Astrocyte (in vitro differentiated cells and primary cell): ENCODE measurements around the gene RAD51B. TPM values are rescaled to one million over a fixed set of nuclear protein-coding genes. Genes with fewer than 3 reads are reported as not detected.

Experiments used
- DNase-seq: peaks from one replicate; pipeline ENCODE4 v3.0.0-alpha.2; 2010; ENCODE audit warnings: low read depth
- FAIRE-seq: peaks from 2 replicates; lab custom pipeline; 2011; peaks lifted over from hg19 to GRCh38; lab: Jason Lieb, UNC
- H2AFZ ChIP-seq: 2 replicates; pipeline ENCODE4 v1.6.0; 2012; ENCODE audit warnings: low read depth, low read length, inconsistent platforms
- H3K27ac ChIP-seq: 2 replicates; pipeline ENCODE4 v1.5.1; 2011; ENCODE audit warnings: low read depth, low read length, inconsistent platforms
- H3K27me3 ChIP-seq: 2 replicates; pipeline ENCODE4 v1.6.0; 2011; ENCODE audit warnings: low read length, inconsistent platforms; ENCODE audit not compliant: insufficient read depth
- H3K36me3 ChIP-seq: 2 replicates; pipeline ENCODE4 v1.5.1; 2011; ENCODE audit warnings: low read length, inconsistent platforms; ENCODE audit not compliant: insufficient read depth
- H3K4me1 ChIP-seq: 2 replicates; pipeline ENCODE4 v1.5.1; 2011; ENCODE audit warnings: low read length, inconsistent platforms; ENCODE audit not compliant: insufficient read depth
- H3K4me2 ChIP-seq: 2 replicates; pipeline ENCODE4 v1.6.0; 2012; ENCODE audit warnings: low read length, inconsistent platforms
- H3K4me3 ChIP-seq: 2 replicates; pipeline ENCODE4 v1.5.1; 2011; ENCODE audit warnings: low read depth, mild to moderate bottlenecking, low read length, inconsistent platforms; ENCODE audit not compliant: insufficient read depth
- H3K79me2 ChIP-seq: 2 replicates; pipeline ENCODE4 v1.6.0; 2012; ENCODE audit warnings: mild to moderate bottlenecking, low read length, inconsistent platforms; ENCODE audit not compliant: insufficient read depth
- H3K9ac ChIP-seq: 2 replicates; pipeline ENCODE4 v1.6.0; 2012; ENCODE audit warnings: mild to moderate bottlenecking, low read length, inconsistent platforms
- H3K9me3 ChIP-seq: 2 replicates; pipeline ENCODE4 v1.5.1; 2012; ENCODE audit warnings: low read depth, mild to moderate bottlenecking, low read length, inconsistent platforms; ENCODE audit not compliant: insufficient read depth
- H4K20me1 ChIP-seq: 2 replicates; pipeline ENCODE4 v1.6.0; 2012; ENCODE audit warnings: low read length, inconsistent platforms; ENCODE audit not compliant: insufficient read depth
- H3K27ac Mint-ChIP-seq: one replicate; pipeline ENCODE4 v1.8.0; 2021; ENCODE audit warnings: mild to moderate bottlenecking, mixed read lengths; ENCODE audit not compliant: unreplicated experiment
- H3K27me3 Mint-ChIP-seq: one replicate; pipeline ENCODE4 v1.8.0; 2021; ENCODE audit warnings: low read depth, mixed read lengths; ENCODE audit not compliant: unreplicated experiment
- H3K36me3 Mint-ChIP-seq: one replicate; pipeline ENCODE4 v1.8.0; 2021; ENCODE audit warnings: low read depth, mixed read lengths; ENCODE audit not compliant: unreplicated experiment
- H3K4me1 Mint-ChIP-seq: one replicate; pipeline ENCODE4 v1.8.0; 2021; ENCODE audit warnings: low read depth, mixed read lengths; ENCODE audit not compliant: unreplicated experiment
- H3K4me3 Mint-ChIP-seq: one replicate; pipeline ENCODE4 v1.8.0; 2021; ENCODE audit warnings: mild to moderate bottlenecking, moderate library complexity, mixed read lengths; ENCODE audit not compliant: unreplicated experiment
- H3K9me3 Mint-ChIP-seq: one replicate; pipeline ENCODE4 v1.8.0; 2021; ENCODE audit warnings: mild to moderate bottlenecking, mixed read lengths; ENCODE audit not compliant: unreplicated experiment
- CTCF ChIP-seq: IDR thresholded peaks from 2 replicates; pipeline ENCODE4 v1.5.1; 2011; ENCODE audit warnings: low read depth, mild to moderate bottlenecking, inconsistent platforms, low read length, moderate library complexity; ENCODE audit not compliant: insufficient read depth
- EZH2 ChIP-seq: IDR thresholded peaks from 2 replicates; pipeline ENCODE4 v1.6.1; 2012; ENCODE audit warnings: mild to moderate bottlenecking, low read length, inconsistent platforms; ENCODE audit not compliant: insufficient read depth
- total RNA-seq: library from RNA; stranded (reverse); gene quantifications from 2 replicates; pipeline ENCODE4 v1.2.1, GENCODE V29; 2021

Gene RAD51B
- total RNA-seq, 1 donor from 2014 or later, result 10.8 TPM

DNA sequence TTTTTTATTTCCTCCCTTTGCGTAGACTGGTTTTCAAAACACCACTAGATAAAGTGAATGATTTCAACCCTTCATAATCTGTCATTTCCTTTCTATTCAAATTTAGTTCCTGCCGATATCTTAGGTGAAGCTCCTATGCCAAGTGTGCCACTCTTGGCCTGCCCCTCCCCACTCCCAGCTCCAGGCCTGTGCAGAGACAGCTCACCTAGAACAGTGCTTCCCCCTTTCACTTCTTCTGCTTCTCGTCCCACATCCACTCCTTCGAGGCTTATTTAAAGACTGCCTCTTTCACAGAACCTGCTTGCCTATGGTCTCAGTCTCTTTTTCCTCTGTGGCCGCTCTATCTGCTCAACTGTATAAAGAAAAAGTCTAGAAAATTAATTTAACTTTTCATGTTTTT, 473.8 kb downstream of the RAD51B start:
- no peaks in the 10 kb centered on the region for H3K27me3 Mint-ChIP-seq
- Histone ChIP-seq H3K27ac (no peak overlapping the region), H3K9me3 (no peaks in the 10 kb centered on the region), H2AFZ (no peak overlapping the region), H4K20me1 (no peaks in the 10 kb centered on the region), H3K36me3 (no peaks in the 10 kb centered on the region), H3K9ac (no peak overlapping the region), H3K4me1 (peaks cover 4% of the 10 kb centered on the region), H3K79me2 (no peaks in the 10 kb centered on the region), H3K27me3 (no peaks in the 10 kb centered on the region), H3K4me2 (no peak overlapping the region), H3K4me3 (no peak overlapping the region)
- H3K36me3 Mint-ChIP-seq, result peaks cover 5% of the 10 kb centered on the region
- H3K4me1 Mint-ChIP-seq, result peaks cover 13% of the 10 kb centered on the region
- H3K27ac Mint-ChIP-seq, result no peak overlapping the region
- H3K9me3 Mint-ChIP-seq, result peaks cover 6% of the 10 kb centered on the region
- H3K4me3 Mint-ChIP-seq, result no peak overlapping the region
- DNase-seq, result no peak
- no peak for FAIRE-seq
- TF ChIP-seq EZH2 (no peak), CTCF (no peak)

DNA sequence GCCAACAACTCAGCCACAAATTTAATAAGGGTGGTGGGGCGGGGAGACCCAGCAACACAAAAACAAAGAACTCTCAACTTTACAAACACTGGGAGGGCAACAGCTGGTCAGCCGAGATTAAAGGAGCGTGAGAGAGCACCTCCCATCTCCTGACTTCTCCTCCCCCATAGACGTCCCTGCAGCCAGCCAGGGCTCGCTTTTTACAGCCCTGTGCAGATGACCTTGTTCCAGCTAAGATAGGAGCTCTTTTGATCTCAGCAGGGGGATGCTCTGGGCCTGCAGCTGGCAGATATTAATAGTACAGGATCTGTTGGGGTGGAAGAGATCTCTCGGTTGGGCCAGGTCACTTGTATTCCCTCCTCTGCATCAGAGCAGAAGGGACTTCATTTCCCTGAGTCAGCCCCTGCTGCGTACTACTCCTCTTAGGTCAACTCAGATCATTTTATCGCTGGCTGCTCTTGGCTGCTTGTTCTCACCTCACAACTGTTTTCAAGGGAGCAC, 475.8 kb downstream of the RAD51B start:
- TF ChIP-seq EZH2 (no peak), CTCF (no peak)
- H3K27ac ChIP-seq, result no peak overlapping the region
- Mint-ChIP-seq H3K27me3 (no peaks in the 10 kb centered on the region), H3K36me3 (peaks cover 7% of the 10 kb centered on the region), H3K27ac (no peak overlapping the region), H3K9me3 (peaks cover 9% of the 10 kb centered on the region), H3K4me1 (peaks cover 13% of the 10 kb centered on the region), H3K4me3 (no peak overlapping the region)
- FAIRE-seq (no peak), DNase-seq (no peak)
- H3K4me3 ChIP-seq, result no peak overlapping the region
- no peaks in the 10 kb centered on the region for H4K20me1 ChIP-seq
- no peaks in the 10 kb centered on the region for H3K27me3 ChIP-seq
- no peaks in the 10 kb centered on the region for H3K9me3 ChIP-seq
- H2AFZ ChIP-seq, result no peak overlapping the region
- no peak overlapping the region for H3K4me2 ChIP-seq
- peaks cover 4% of the 10 kb centered on the region for H3K4me1 ChIP-seq
- no peaks in the 10 kb centered on the region for H3K79me2 ChIP-seq
- H3K9ac ChIP-seq, result no peak overlapping the region
- H3K36me3 ChIP-seq, result no peaks in the 10 kb centered on the region

DNA sequence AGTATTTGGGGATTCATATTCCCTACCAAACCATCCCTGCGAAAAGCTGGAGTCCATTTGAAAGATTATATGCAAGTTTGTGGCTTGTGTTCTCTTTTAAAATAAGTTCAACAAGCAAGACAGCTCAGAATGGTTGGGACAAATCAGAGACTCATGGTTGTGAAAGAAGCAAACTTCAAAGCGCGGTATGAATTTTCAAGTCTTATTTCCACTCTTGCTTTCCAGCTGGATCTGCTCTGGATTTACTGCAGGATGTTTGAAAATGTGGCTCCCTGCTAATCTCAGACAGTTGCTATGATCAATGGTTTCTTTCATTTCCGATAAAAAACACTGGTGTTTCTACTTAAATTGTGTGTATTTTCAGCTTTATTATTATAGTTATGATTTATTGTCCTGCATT, 477.5 kb downstream of the RAD51B start:
- Histone ChIP-seq H2AFZ (no peak overlapping the region), H3K4me1 (peaks cover 4% of the 10 kb centered on the region), H3K9me3 (no peaks in the 10 kb centered on the region), H3K27ac (no peak overlapping the region), H4K20me1 (no peaks in the 10 kb centered on the region), H3K79me2 (no peaks in the 10 kb centered on the region), H3K27me3 (no peaks in the 10 kb centered on the region), H3K4me2 (no peak overlapping the region), H3K9ac (no peak overlapping the region), H3K4me3 (no peak overlapping the region), H3K36me3 (no peaks in the 10 kb centered on the region)
- DNase-seq (no peak), FAIRE-seq (no peak)
- no peak for TF ChIP-seq CTCF
- no peak for TF ChIP-seq EZH2
- H3K36me3 Mint-ChIP-seq, result peaks cover 10% of the 10 kb centered on the region
- H3K27ac Mint-ChIP-seq, result no peak overlapping the region
- peaks cover 9% of the 10 kb centered on the region for H3K4me1 Mint-ChIP-seq
- H3K27me3 Mint-ChIP-seq, result no peaks in the 10 kb centered on the region
- peaks cover 10% of the 10 kb centered on the region for H3K9me3 Mint-ChIP-seq
- H3K4me3 Mint-ChIP-seq, result no peak overlapping the region
